Medulla oblongata (tissue), 1 donor: ENCODE measurements around the gene GRID1.

Experiments
- DNase-seq: peaks from one replicate; pipeline ENCODE4 v3.0.0-alpha.2; 2015; ENCODE audit errors: extremely low spot score

Gene GRID1

GRCh38 chr10:85927952-85928665, 438.5 kb downstream of the GRID1 start:
- DNase-seq: peak; percentile 58

GRCh38 chr10:85926986-85927385, 439.6 kb downstream of the GRID1 start:
- DNase-seq: no peak

DNA sequence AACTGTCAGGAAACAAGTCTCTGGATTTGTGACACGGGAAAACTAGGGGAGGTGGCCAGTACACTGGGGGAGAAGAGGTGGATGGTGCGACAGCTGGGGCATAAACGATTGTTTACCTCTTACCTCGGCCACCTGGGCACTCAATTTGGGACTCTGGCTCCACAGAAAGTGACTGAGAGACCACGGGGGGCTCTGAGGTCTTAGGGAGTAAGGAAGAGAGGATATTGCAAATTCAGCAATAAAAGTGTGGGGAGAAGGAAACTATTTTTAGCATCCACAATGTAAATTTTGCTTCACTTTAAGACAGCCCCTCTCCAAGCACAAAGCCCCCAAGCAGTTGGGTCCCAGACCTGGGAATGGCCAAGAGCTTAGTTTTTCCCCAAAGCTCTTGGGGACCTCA, 440.5 kb downstream of the GRID1 start:
- no peak for DNase-seq

GRCh38 chr10:85925201-85925750, 441.3 kb downstream of the GRID1 start:
- no peak for DNase-seq

DNA sequence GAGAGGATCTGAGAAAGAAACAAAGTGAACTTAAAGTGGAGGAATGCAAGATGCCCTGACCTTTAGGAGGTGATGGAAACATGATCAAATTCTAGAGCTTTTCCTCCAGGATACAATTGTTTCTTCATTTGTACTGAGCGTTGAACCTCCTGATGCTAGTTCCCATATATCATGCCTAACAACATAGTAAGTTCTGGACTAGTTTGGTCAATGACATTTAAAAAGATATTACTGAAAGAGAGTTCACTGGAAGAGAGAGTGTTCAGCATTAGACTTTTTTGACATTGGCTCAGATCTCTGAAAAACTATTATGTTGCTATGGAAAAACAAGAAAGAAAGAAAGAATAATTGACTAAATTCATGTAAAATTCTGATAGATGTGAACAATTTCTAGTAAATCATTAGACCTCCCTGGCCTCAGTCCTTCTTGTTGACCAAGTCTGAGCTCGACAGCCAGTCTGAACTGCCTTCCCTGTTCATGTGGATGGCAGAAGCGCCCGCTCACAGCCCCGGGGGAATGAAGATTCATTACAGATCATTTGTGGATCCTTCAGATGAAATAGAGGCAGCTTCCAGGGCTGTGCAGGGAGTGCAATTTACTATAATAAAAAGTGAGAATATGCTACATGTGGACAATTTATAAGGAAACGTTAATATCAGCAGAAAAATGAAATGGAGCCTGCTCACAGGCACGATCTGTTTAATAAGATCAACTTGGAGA, 442.1 kb downstream of the GRID1 start:
- DNase-seq: no peak

DNA sequence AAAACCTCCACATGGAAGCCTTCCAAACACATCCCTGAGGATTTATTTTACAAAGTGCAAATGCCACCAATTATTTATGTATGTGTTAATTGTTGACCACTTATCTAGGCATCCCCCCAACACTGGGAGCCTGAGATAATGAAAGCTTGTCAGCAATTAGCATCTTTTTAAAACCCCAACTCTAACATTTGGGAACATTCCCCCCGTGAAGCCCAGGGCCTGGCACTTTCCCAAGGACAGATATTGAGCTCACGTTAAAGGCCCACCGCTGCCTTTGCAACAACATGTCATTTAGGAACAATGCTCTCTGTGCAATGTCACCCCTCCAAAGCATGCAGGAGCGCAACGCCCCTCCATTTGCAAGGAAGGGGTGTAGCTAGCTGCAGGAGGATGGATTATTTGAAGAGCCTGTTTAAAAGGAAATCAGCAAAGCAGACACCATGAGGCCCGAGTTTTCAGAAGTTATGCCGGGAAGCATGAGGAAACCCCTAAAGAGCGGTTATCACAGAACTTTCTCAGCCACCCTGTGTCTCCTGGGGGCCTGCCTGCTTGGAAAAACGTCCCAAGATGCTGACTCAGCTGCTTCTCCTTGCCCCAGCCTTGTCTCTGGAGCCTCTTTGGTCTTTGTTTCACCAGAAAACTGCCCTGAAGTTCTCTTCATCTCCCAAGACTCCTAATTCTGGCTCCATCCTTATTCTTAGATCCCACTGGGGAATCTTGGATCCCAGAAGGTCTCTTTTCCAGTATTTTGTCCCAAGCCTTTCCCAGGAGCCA, 444.1 kb downstream of the GRID1 start:
- DNase-seq: no peak

DNA sequence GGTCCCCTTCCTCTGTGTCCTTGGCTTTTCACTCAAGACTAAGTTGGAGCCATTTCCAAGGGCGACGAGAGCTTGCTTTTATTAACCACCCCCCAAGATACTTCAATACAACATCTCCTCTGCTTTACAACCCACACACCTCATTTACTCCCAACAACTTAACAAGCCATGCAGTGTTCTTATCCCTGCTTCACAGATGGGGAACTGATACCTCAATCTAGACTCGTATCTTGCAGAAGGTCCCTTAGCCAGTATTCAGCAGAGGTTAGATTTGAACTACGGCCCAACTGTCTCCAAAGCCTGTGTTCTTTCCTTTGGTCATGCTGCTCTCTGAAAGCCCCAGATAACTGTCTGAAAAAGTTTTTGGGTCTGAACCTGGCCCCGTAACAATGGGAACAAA, 444.8 kb downstream of the GRID1 start:
- DNase-seq: no peak

DNA sequence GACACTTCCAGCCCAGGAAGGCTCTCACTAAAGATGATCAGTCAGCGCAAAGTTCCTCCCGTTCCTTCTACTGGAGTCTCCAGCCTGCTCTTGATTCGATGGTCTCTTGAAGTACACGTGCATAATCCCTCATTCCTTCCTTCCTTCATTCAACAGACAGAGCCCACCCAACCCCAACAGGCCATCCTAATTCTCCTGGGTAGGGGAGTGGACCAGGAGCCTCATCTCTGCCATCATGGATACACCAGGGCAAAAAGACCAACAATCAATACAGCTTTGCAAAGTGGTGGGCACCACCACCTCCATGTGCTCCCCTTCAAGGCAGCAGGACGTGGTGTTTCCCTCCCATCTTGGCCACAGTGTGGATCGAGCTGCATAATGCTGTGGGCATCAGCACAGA, 446.3 kb downstream of the GRID1 start:
- no peak for DNase-seq

GRCh38 chr10:85919491-85920021, 447.0 kb downstream of the GRID1 start:
- peak; percentile 18 for DNase-seq

DNA sequence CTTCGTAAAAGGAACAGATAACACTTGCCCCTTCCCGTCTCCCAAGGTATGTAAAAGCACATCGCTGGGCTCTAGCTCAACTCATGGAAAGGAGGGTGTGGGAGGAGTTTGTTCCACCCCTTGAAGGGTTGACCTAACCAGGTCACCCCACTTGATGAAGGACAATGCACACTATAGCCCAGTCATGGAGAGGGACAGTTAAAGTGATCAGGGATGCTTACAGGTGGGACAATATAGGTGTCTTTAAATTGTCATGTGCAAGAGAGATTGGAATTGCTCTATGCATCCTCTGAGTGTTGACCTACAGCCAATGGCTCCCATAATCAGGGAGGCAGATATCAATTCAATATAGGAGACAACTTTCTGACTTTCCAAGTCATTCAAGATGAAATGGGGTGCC, 448.2 kb downstream of the GRID1 start:
- DNase-seq: no peak

- no peak for DNase-seq
Observed at GRCh38 chr10:85917601-85918000, 449.0 kb downstream of the GRID1 start.

GRCh38 chr10:85916994-85917573, 449.5 kb downstream of the GRID1 start:
- DNase-seq: no peak

DNA sequence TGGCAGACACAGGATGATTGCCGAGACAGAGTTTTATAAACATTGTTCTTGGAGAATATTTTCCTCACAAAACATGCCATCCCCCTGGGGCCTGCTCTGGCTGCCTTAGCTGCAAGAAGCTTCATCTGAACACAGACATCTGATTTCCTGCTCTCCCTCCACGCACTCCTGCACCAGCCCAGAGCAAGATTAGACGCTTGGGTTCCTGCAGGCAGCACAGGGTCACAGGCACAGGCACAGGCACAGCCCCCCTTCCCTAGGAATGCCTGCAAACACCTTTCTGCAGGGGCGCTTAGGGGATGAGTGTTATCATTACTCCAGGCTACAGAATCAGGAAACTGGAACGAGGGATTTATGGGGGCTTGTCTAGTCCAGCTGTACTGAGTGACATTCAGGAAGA, 450.3 kb downstream of the GRID1 start:
- DNase-seq: no peak

DNA sequence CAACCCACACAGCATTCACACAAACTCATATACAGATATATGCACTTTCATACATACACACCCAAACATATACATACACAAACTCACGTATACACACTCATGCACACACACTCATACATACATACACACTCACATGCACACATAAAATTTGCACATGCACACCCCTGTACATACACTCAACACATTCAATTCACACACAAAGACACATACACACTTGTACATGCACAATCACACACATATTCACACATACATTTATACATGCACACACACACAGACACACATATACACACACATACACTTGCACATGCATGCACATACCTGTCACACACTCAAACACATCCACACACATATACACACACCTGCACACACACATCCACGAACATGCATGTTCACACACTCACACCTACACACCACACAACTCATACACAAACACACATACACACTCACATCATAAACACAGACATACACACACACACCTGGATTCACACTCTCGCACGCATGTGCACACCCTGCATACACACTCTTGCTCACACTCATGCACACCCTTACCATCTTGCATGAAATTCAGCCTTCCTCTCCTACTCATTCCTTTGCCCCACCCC, 451.2 kb downstream of the GRID1 start:
- no peak for DNase-seq

GRCh38 chr10:85914720-85915119, 451.9 kb downstream of the GRID1 start:
- no peak for DNase-seq

- no peak for DNase-seq
Observed at GRCh38 chr10:85908462-85908861, 458.1 kb downstream of the GRID1 start.

GRCh38 chr10:85902051-85902450, 464.5 kb downstream of the GRID1 start:
- DNase-seq: no peak

- DNase-seq: no peak
Observed at GRCh38 chr10:85901599-85901998, 465.0 kb downstream of the GRID1 start.

- no peak for DNase-seq
Observed at GRCh38 chr10:85900487-85900886, 466.1 kb downstream of the GRID1 start.

- no peak for DNase-seq
Observed at GRCh38 chr10:85900061-85900460, 466.5 kb downstream of the GRID1 start.

GRCh38 chr10:85891472-85891871, 475.1 kb downstream of the GRID1 start:
- no peak for DNase-seq
